HG02763 (cell line): ENCODE results near the gene KCNN4.

ENCODE experiments used
- ATAC-seq: cut with Tn5 transposase; IDR thresholded peaks from one replicate; pipeline ENCODE4 v1.9.1; 2021; ENCODE audit warnings: mild to moderate bottlenecking, moderate library complexity; ENCODE audit not compliant: unreplicated experiment

The KCNN4 gene

GRCh38 chr19:43751466-43752220 is 29.1 kb downstream of the KCNN4 start:
- ATAC-seq: no peak

- ATAC-seq: no peak
Measured at GRCh38 chr19:43749898-43750297, 30.9 kb downstream of the KCNN4 start.

GRCh38 chr19:43749152-43749551 is 31.6 kb downstream of the KCNN4 start:
- no peak for ATAC-seq

- ATAC-seq: no peak
Measured at GRCh38 chr19:43748685-43749084, 32.1 kb downstream of the KCNN4 start.

- no peak for ATAC-seq
Measured at GRCh38 chr19:43748205-43748594, 32.6 kb downstream of the KCNN4 start.

- ATAC-seq: no peak
Measured at GRCh38 chr19:43747557-43748204, 33.1 kb downstream of the KCNN4 start.

- ATAC-seq: no peak
Measured at GRCh38 chr19:43743059-43743458, 37.7 kb downstream of the KCNN4 start.

- no peak for ATAC-seq
Measured at GRCh38 chr19:43741075-43741825, 39.5 kb downstream of the KCNN4 start.

GRCh38 chr19:43739439-43740235 is 41.1 kb downstream of the KCNN4 start:
- ATAC-seq: no peak

- no peak for ATAC-seq
Measured at GRCh38 chr19:43738780-43739211, 42.0 kb downstream of the KCNN4 start.

GRCh38 chr19:43735957-43736356 is 44.8 kb downstream of the KCNN4 start:
- no peak for ATAC-seq

- ATAC-seq: no peak
Measured at GRCh38 chr19:43735013-43735412, 45.8 kb downstream of the KCNN4 start.

GRCh38 chr19:43731846-43732245 is 48.9 kb downstream of the KCNN4 start:
- ATAC-seq: no peak

- ATAC-seq: no peak
Measured at GRCh38 chr19:43731346-43731745, 49.4 kb downstream of the KCNN4 start.

GRCh38 chr19:43729919-43730318 is 50.9 kb downstream of the KCNN4 start:
- no peak for ATAC-seq

- ATAC-seq: no peak
Measured at GRCh38 chr19:43727593-43727853, 53.2 kb downstream of the KCNN4 start.

- ATAC-seq: no peak
Measured at GRCh38 chr19:43726736-43727592, 53.8 kb downstream of the KCNN4 start.

- no peak for ATAC-seq
Measured at GRCh38 chr19:43725468-43725867, 55.3 kb downstream of the KCNN4 start.

- ATAC-seq: no peak
Measured at GRCh38 chr19:43724896-43725295, 55.9 kb downstream of the KCNN4 start.

- ATAC-seq: no peak
Measured at GRCh38 chr19:43723588-43723987, 57.2 kb downstream of the KCNN4 start.
